ENCODE measurements around the gene SYDE1. TPM values are rescaled to one million over a fixed set of nuclear protein-coding genes. Genes with fewer than 3 reads are reported as not detected.
A peak's percentile ranks its signal among the peaks of the same experiment; 100 is the strongest.

The SYDE1 gene
- total and polyA plus RNA-seq, 7 donors: 2.3 to 4.9 (median 4.5) TPM

DNA sequence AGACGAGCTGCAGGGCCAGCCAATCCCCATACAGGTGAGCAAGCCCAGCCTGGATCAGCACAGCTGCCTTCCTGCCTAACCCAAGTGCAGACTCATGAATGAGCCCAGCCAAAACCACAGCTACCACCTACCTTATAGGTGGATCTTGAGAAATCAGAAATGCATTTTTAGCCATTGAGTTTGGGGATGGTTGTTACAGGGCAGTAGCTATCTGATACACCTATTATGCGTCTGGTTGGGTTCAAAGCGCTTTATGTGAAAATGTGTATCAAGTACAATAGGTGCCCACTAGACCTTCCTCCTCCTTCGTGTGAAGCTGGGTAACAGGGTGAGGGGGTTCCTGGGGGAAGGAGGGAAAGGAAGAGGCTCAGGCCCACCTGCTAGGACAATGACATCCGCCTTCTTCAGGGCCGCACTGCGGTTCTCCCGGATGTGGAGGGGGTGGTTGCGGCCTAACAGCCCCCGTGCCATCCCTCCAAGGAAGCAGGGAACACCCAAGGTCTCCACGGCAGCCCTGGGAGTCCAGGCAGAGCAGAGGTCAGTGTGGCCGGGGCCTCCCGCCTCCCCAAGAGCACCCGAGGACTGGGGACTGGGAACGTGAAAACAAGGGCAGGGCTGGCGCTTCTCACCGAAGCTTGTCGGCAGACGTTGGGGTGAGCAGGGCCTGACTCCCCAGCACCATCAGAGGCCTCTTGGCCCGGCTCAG is 11.7 kb downstream of the SYDE1 start:
- DNase-seq (no peak), ATAC-seq (no peak)
- peaks cover 5 to 89% of the 10 kb centered on the region in 2 donors for H3K36me3 ChIP-seq (ENCODE audit: insufficient read depth in 1 of 2, low read depth in 1 of 2)
- no peak overlapping the region for H3K27ac ChIP-seq
- no peaks in the 10 kb centered on the region for H3K27me3 ChIP-seq (ENCODE audit: insufficient read depth in 3 of 3, low read length in 2 of 3)
- intact Hi-C loops (cut with DNase I): no loop called here
- no peak for TF ChIP-seq CTCF (IDR thresholded peaks at IDR 0.05)
- 95 to 97% (median 96%) methylated on average over 19 to 20 of the region's 20 CpGs for WGBS, 3 donors
- H3K4me1 ChIP-seq: peaks cover 4% of the 10 kb centered on the region
- H3K4me3 ChIP-seq: no peak overlapping the region
- no peaks in the 10 kb centered on the region for H3K9me3 ChIP-seq

GRCh38 chr19:15120135-15121026 is 13.2 kb downstream of the SYDE1 start:
- intact Hi-C loops (cut with DNase I): no loop called here
- no peak for TF ChIP-seq CTCF (IDR thresholded peaks at IDR 0.05)
- Histone ChIP-seq H3K27me3 (ENCODE audit: insufficient read depth in 3 of 3, low read length in 2 of 3) (no peaks in the 10 kb centered on the region), H3K9me3 (no peaks in the 10 kb centered on the region), H3K4me1 (peaks cover 4% of the 10 kb centered on the region), H3K27ac (no peak overlapping the region), H3K4me3 (no peak overlapping the region), H3K36me3 (ENCODE audit: insufficient read depth in 1 of 2, low read depth in 1 of 2) (peaks cover 5 to 78% of the 10 kb centered on the region in 2 donors)
- WGBS, 3 donors: 91 to 95% (median 95%) methylated on average over 14 of the region's 14 CpGs
- ATAC-seq: no peak
- DNase-seq: no peak

GRCh38 chr19:15122331-15123030 is 15.3 kb downstream of the SYDE1 start:
- TF ChIP-seq CTCF (IDR thresholded peaks at IDR 0.05): no peak
- DNase-seq (no peak), ATAC-seq (no peak)
- Histone ChIP-seq H3K27ac (no peak overlapping the region), H3K27me3 (ENCODE audit: insufficient read depth in 3 of 3, low read length in 2 of 3) (no peaks in the 10 kb centered on the region), H3K9me3 (no peaks in the 10 kb centered on the region), H3K4me3 (no peak overlapping the region), H3K36me3 (ENCODE audit: insufficient read depth in 1 of 2, low read depth in 1 of 2) (peaks cover 5 to 57% of the 10 kb centered on the region in 2 donors), H3K4me1 (peaks cover 4% of the 10 kb centered on the region)
- 94 to 96% (median 95%) methylated on average over 17 to 21 of the region's 21 CpGs for WGBS, 3 donors
- intact Hi-C loops (cut with DNase I): no loop called here

DNA sequence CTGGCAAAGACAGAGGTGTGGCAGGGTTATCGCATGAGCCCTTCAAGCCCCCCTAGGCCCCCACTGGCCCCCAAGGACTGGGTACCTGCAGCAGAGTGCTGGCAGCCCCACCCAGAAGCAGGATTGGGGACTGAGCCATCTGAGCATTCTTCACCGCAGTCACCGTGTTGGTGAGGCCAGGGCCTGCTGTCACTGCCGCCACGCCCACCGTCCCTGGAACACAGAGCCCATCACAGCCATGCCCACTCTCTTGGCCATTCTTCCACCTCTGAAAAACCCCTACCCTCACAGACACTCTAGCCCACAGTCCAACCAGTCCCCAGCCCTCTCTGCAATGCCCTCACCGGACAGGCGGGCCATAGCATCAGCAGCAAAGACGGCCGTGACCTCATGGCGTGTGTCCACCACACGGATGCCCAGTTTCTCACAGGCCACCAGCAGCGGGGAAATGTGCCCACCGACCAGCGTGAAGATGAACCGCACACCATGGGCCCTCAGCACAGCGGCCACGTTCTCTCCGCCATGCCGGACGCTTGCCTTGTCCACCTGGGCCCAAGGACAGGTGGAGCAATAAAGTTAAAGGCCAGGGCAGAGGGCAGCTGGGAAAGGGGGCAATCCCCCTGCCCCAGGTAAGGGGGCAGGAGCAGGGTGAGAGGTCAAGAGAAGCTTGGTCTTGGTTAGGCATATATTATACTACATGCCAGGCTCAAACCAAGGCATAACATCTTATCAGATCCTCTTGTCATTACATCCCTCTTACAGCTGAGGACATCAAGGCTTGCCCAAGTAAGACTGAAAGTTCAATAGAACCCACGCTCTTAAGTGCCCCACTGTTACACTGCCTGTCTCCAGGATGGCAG is 16.1 kb downstream of the SYDE1 start:
- Histone ChIP-seq H3K27me3 (ENCODE audit: insufficient read depth in 3 of 3, low read length in 2 of 3) (no peaks in the 10 kb centered on the region), H3K9me3 (no peaks in the 10 kb centered on the region), H3K36me3 (ENCODE audit: insufficient read depth in 1 of 2, low read depth in 1 of 2) (peaks cover 4 to 49% of the 10 kb centered on the region in 2 donors), H3K27ac (peak overlapping the region; percentile 97), H3K4me1 (peaks cover 4% of the 10 kb centered on the region), H3K4me3 (no peak overlapping the region)
- whole genome bisulfite sequencing, 3 donors: 76 to 82% (median 78%) methylated on average over 22 of the region's 22 CpGs
- intact Hi-C loops (cut with DNase I): no loop called here
- no peak for DNase-seq
- no peak for TF ChIP-seq CTCF (IDR thresholded peaks at IDR 0.05)
- ATAC-seq: no peak
